GM23338 (cell line): ENCODE results near the gene EXOC4. TPM values are rescaled to one million over a fixed set of nuclear protein-coding genes. Genes with fewer than 3 reads are reported as not detected.

Experiments used
- ATAC-seq: fragments of 200-7000 bp; cut with Tn5 transposase; 3 replicates; pipeline ENCODE4 v1.9.1; 2020
- DNase-seq: peaks from one replicate; pipeline ENCODE4 v3.0.0-alpha.2; 2015; ENCODE audit warnings: low spot score
- H2AFZ ChIP-seq: fragments of 200-600 bp; sonication (generic); 2 replicates; pipeline ENCODE4 v1.8.0; 2016; ENCODE audit warnings: antibody characterized with exemption, mild to moderate bottlenecking, moderate library complexity
- H3F3A ChIP-seq: fragments of 200-600 bp; sonication (generic); replicated peaks from 2 replicates; pipeline ENCODE4 v1.8.0; 2017; ENCODE audit warnings: antibody characterized with exemption, mixed run types, low read depth
- H3K27ac ChIP-seq: fragments of 200-600 bp; sonication (generic); 2 replicates; pipeline ENCODE4 v1.6.1; 2016; ENCODE audit warnings: low read depth
- H3K27me3 ChIP-seq: fragments of 200-600 bp; sonication (generic); 2 replicates; pipeline ENCODE4 v1.8.0; 2016; ENCODE audit warnings: mild to moderate bottlenecking, mixed run types, moderate library complexity; ENCODE audit not compliant: insufficient read depth
- H3K36me3 ChIP-seq: fragments of 200-600 bp; sonication (generic); 2 replicates; pipeline ENCODE4 v1.8.0; 2016; ENCODE audit warnings: mild to moderate bottlenecking; ENCODE audit not compliant: insufficient read depth
- H3K4me1 ChIP-seq: fragments of 200-600 bp; sonication (generic); 2 replicates; pipeline ENCODE4 v1.8.0; 2016; ENCODE audit warnings: mild to moderate bottlenecking, moderate library complexity; ENCODE audit not compliant: insufficient read depth
- H3K4me2 ChIP-seq: fragments of 200-600 bp; sonication (generic); 2 replicates; pipeline ENCODE4 v1.7.1; 2017; ENCODE audit warnings: mixed run types
- H3K4me3 ChIP-seq: fragments of 200-600 bp; sonication (generic); 2 replicates; pipeline ENCODE4 v1.6.1; 2016; ENCODE audit warnings: mixed run types
- H3K79me2 ChIP-seq: fragments of 200-600 bp; sonication (generic); replicated peaks from 2 replicates; pipeline ENCODE4 v1.8.0; 2017; ENCODE audit warnings: mild to moderate bottlenecking; ENCODE audit not compliant: insufficient read depth
- H3K9me2 ChIP-seq: fragments of 200-600 bp; sonication (generic); 2 replicates; pipeline ENCODE4 v1.8.0; 2017; ENCODE audit not compliant: insufficient read depth
- H4K20me1 ChIP-seq: fragments of 200-600 bp; sonication (generic); replicated peaks from 2 replicates; pipeline ENCODE4 v1.8.0; 2017; ENCODE audit warnings: mild to moderate bottlenecking; ENCODE audit not compliant: insufficient read depth
- H3K27ac Mint-ChIP-seq: 2 replicates; pipeline ENCODE4 v1.8.0; 2020; ENCODE audit warnings: inconsistent platforms, mild to moderate bottlenecking, moderate library complexity, mixed read lengths
- H3K27me3 Mint-ChIP-seq: 3 replicates; pipeline ENCODE4 v1.8.0; 2022; ENCODE audit warnings: low read depth, mild to moderate bottlenecking, moderate library complexity, mixed read lengths, inconsistent platforms; ENCODE audit not compliant: insufficient read depth, poor library complexity
- H3K36me3 Mint-ChIP-seq: 3 replicates; pipeline ENCODE4 v1.8.0; 2021; ENCODE audit warnings: low read depth, mild to moderate bottlenecking, inconsistent platforms, moderate library complexity, mixed read lengths
- H3K4me1 Mint-ChIP-seq: 3 replicates; pipeline ENCODE4 v1.8.0; 2020; ENCODE audit warnings: mild to moderate bottlenecking, inconsistent platforms, mixed read lengths
- H3K4me3 Mint-ChIP-seq: 3 replicates; pipeline ENCODE4 v1.8.0; 2021; ENCODE audit warnings: moderate library complexity, mild to moderate bottlenecking, inconsistent platforms, mixed read lengths
- H3K9me3 Mint-ChIP-seq: 3 replicates; pipeline ENCODE4 v1.8.0; 2020; ENCODE audit warnings: moderate library complexity, mild to moderate bottlenecking, inconsistent platforms, mixed read lengths
- CREB1 ChIP-seq: fragments of 250-450 bp; sonication (Bioruptor Pico); IDR thresholded peaks from 2 replicates; pipeline ENCODE4 v1.5.0; 2020; ENCODE audit warnings: low read depth, mild to moderate bottlenecking, moderate library complexity
- CTCF ChIP-seq, 2 experiments: fragments of 200-600 bp in 1 of 2; sonication (generic) in 1 of 2; conservative IDR thresholded peaks; 2 replicates each; pipeline versions ENCODE4 v1.5.1 to v1.6.1; 2016 to 2017; ENCODE audit warnings: antibody characterized with exemption in 2 of 2, low read depth in 2 of 2, mild to moderate bottlenecking in 2 of 2, moderate library complexity in 1 of 2
- ETS1 ChIP-seq: IDR thresholded peaks from 2 replicates; pipeline ENCODE4 v1.6.1; 2016; ENCODE audit warnings: antibody characterized with exemption
- EZH2 ChIP-seq: fragments of 200-600 bp; sonication (generic); IDR thresholded peaks from one replicate; pipeline ENCODE4 v1.8.0; 2017; ENCODE audit warnings: antibody characterized with exemption, mild to moderate bottlenecking, low read depth; ENCODE audit not compliant: unreplicated experiment
- EZH2phosphoT487 ChIP-seq: fragments of 200-600 bp; sonication (generic); IDR thresholded peaks from one replicate; pipeline ENCODE4 v1.8.1; 2018; ENCODE audit warnings: antibody characterized with exemption; ENCODE audit not compliant: unreplicated experiment
- JUNB ChIP-seq: IDR thresholded peaks from one replicate; pipeline ENCODE4 v1.6.1; 2016; ENCODE audit warnings: antibody characterized with exemption; ENCODE audit not compliant: unreplicated experiment
- NANOG ChIP-seq: IDR thresholded peaks from 2 replicates; pipeline ENCODE4 v1.6.1; 2016; ENCODE audit warnings: antibody characterized with exemption, borderline replicate concordance
- POLR2AphosphoS5 ChIP-seq: IDR thresholded peaks from 2 replicates; pipeline ENCODE4 v1.6.1; 2016; ENCODE audit warnings: antibody characterized with exemption, low read depth
- REST ChIP-seq: IDR thresholded peaks from one replicate; pipeline ENCODE4 v1.6.1; 2018; ENCODE audit warnings: antibody characterized with exemption; ENCODE audit not compliant: unreplicated experiment
- STAT1 ChIP-seq: IDR thresholded peaks from one replicate; pipeline ENCODE4 v1.6.1; 2016; ENCODE audit warnings: antibody characterized with exemption; ENCODE audit not compliant: unreplicated experiment
- ZNF114 ChIP-seq: fragments of 250-450 bp; sonication (Bioruptor Pico); IDR thresholded peaks from 2 replicates; pipeline ENCODE4 v1.5.0; 2020; ENCODE audit warnings: mild to moderate bottlenecking, moderate library complexity
- ZNF331 ChIP-seq: fragments of 250-450 bp; sonication (Bioruptor Pico); IDR thresholded peaks from 2 replicates; pipeline ENCODE4 v1.5.0; 2020; ENCODE audit warnings: low read depth, mild to moderate bottlenecking, moderate library complexity
- ZNF462 ChIP-seq: fragments of 250-450 bp; sonication (Bioruptor Pico); IDR thresholded peaks from 2 replicates; pipeline ENCODE4 v1.5.0; 2020; ENCODE audit warnings: mild to moderate bottlenecking, moderate library complexity
- polyA plus RNA-seq: library from polyadenylated mRNA; unstranded; fragments of >200 nt; fragmentation: Nextera tagmentation; extraction: Ambion mirVana; gene quantifications from 2 replicates; pipeline ENCODE4 v1.2.1, GENCODE V29; 2016
- total RNA-seq: library from RNA; depleted of rRNA; stranded (reverse); fragments of >200 nt; shearing (Covaris generic); gene quantifications from 2 replicates; pipeline ENCODE4 v1.2.3, GENCODE V29; 2014

The EXOC4 gene
- total and polyA plus RNA-seq, 2 experiments from 2014 or later: 37.5 to 52.7 TPM

GRCh38 chr7:134070673-134071072 is 817.8 kb downstream of the EXOC4 start:
- no peak for TF ChIP-seq POLR2AphosphoS5
- no peak for TF ChIP-seq ZNF462 (CRISPR knock-in tag)
- no peak for TF ChIP-seq STAT1
- TF ChIP-seq ZNF114 (CRISPR knock-in tag): no peak
- no peak for TF ChIP-seq CTCF (conservative IDR thresholded peaks at IDR 0.05; ENCODE audit: low read depth in 2 of 2)
- no peak for TF ChIP-seq REST
- TF ChIP-seq EZH2phosphoT487: no peak
- TF ChIP-seq EZH2: no peak
- no peak for TF ChIP-seq NANOG
- TF ChIP-seq JUNB: no peak
- no peak for TF ChIP-seq ETS1
- TF ChIP-seq CREB1 (CRISPR knock-in tag): no peak
- no peak for TF ChIP-seq ZNF331
- H3K4me3 ChIP-seq: no peak overlapping the region
- H3K9me3 Mint-ChIP-seq: peaks cover 4% of the 10 kb centered on the region
- DNase-seq: no peak
- no peak overlapping the region for H3K4me2 ChIP-seq
- no peaks in the 10 kb centered on the region for H3F3A ChIP-seq
- H3K36me3 ChIP-seq: peaks cover 4% of the 10 kb centered on the region; the same call in 1 of the 2 replicates
- H3K36me3 Mint-ChIP-seq: peaks cover 35% of the 10 kb centered on the region
- peaks cover 11% of the 10 kb centered on the region for H3K27me3 Mint-ChIP-seq
- no peak overlapping the region for H3K27ac Mint-ChIP-seq
- no peaks in the 10 kb centered on the region for H3K79me2 ChIP-seq
- H3K27me3 ChIP-seq: no peaks in the 10 kb centered on the region
- no peaks in the 10 kb centered on the region for H4K20me1 ChIP-seq
- no peak overlapping the region for H3K4me3 Mint-ChIP-seq
- H3K4me1 Mint-ChIP-seq: peaks cover 3% of the 10 kb centered on the region; the same call in 2 of the 3 replicates
- H3K9me2 ChIP-seq: peaks cover 10% of the 10 kb centered on the region; the same call in 1 of the 2 replicates
- H3K27ac ChIP-seq: no peak overlapping the region
- no peak for ATAC-seq
- no peak overlapping the region for H2AFZ ChIP-seq
- H3K4me1 ChIP-seq: no peaks in the 10 kb centered on the region
